ENCODE results near the gene C1orf198. TPM values are rescaled to one million over a fixed set of nuclear protein-coding genes. Genes with fewer than 3 reads are reported as not detected.

C1orf198 gene
- total and polyA plus RNA-seq, 2 of the 8 experiments (the other 6 are each of a cell fraction or from before 2014, with no cell fraction given), result 30.6 to 45.0 TPM

DNA sequence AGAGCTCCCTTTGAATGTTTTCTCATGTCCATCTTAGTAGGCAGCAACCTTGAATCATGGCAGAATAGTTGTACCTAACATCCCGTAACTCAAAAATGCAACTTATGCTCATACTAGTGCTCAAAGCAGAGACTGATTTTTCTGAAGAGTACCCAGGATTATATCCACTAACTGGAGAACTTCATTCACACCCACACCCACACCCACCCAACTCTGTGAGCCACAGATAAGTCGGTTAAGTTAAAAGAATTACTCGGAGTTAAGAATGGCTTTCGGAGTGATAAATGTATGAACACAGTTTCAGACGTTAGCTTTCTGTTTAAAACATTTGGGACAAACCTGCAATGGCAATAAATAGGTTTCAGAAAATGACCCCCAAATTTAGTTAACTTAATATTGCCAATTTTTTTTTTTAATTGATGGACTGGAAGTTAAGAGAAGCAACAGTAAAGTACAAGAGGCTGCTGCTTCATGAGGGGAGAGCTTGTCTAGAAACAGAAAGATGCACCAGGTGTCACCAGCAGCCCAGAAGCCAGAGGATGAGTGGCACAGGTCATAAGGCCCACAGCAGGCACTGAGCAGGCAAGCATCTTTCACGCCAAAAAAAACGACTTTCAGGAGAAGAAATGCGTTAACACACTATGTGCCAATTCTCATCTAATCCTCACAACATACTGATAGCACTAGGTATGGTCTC lies 48.4 kb upstream of the C1orf198 start (continued):
- TF ChIP-seq HDAC2 (IDR thresholded peaks at IDR 0.05; ENCODE audit: borderline replicate concordance in 1 of 2, low read depth in 2 of 2, low read length in 2 of 2) (no peak), JUND (IDR thresholded peaks at IDR 0.05; ENCODE audit: low read length) (no peak), SP2 (IDR thresholded peaks at IDR 0.05; ENCODE audit: low read length) (no peak), BCL11A (IDR thresholded peaks at IDR 0.05; ENCODE audit: low read depth in 2 of 2, low read length in 2 of 2) (no peak)
